ENCODE data around the gene ITGB5.

DNA sequence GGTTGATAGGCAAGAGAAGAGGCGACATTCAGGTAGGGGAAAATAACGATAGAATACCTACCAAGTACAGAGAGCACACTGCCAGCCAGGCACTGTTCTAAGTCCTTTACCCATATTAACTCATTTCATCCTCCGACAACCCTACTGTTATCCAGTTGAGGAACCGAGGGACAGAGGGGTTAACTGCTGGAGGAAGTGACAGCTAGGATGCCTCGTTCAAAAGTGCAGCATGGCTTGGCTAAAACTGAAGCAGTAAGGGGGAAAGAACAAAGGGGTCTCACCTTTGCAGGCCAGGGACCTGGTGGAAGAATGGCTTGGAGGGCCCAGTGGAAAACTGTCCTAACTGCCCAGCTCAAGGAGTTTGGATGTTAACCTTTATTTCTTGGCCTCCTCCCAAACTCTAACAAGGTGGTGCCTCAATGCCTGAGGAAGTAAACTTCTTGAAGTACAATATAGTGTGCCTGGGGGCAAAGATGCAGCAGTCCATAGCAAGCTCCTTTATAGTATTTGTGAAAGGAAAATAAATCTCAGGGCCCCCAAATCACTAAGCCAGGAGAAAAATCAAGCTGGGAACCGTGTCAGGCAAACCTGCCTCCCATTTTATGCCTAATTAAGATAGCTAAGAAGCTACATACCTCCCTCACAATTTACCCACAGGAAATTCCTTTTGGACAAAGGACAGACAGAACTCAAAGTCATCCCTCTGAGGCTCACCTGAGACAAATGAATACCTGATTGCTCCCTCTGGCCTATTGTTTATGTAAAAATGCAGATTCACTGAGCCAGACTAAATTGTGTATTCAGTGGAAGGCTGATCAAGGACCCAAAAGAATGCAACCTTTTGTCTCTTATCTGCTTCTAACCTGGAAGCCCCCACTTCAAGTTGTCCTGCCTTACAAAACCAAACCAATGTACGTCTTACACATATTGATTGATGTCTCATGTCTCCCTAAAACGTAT is 1.6 kb upstream of the ITGB5 start:
- no peak for TF ChIP-seq CTCF (IDR thresholded peaks at IDR 0.05)
- TF ChIP-seq POLR2A (IDR thresholded peaks at IDR 0.05): no peak
- TF ChIP-seq POLR2AphosphoS5 (IDR thresholded peaks at IDR 0.05; ENCODE audit: insufficient read depth in 1 of 2, low read depth in 1 of 2): no peak
